Loucy (cell line): ENCODE data around the gene RBM26.

Source experiments
- H2AFZ ChIP-seq: fragments of 200-600 bp; sonication (generic); 2 replicates; pipeline ENCODE4 v1.6.0; 2016; ENCODE audit warnings: antibody characterized with exemption, mild to moderate bottlenecking, low read length, moderate library complexity
- H3F3A ChIP-seq: fragments of 200-600 bp; 2 replicates; pipeline ENCODE4 v1.6.0; 2016; ENCODE audit warnings: antibody characterized with exemption, low read depth, mild to moderate bottlenecking
- H3K27me3 ChIP-seq: fragments of 200-600 bp; sonication (generic); 2 replicates; pipeline ENCODE4 v1.6.1; 2014; ENCODE audit warnings: low read length, mild to moderate bottlenecking; ENCODE audit not compliant: insufficient read depth, poor library complexity, severe bottlenecking
- H3K36me3 ChIP-seq: fragments of 200-600 bp; sonication (generic); 2 replicates; pipeline ENCODE4 v1.6.1; 2016; ENCODE audit warnings: low read length; ENCODE audit not compliant: insufficient read depth
- H3K4me1 ChIP-seq: fragments of 200-600 bp; sonication (generic); 2 replicates; pipeline ENCODE4 v1.5.1; 2014; ENCODE audit warnings: low read length, mild to moderate bottlenecking; ENCODE audit not compliant: insufficient read depth, poor library complexity, severe bottlenecking
- H3K4me2 ChIP-seq: fragments of 200-600 bp; sonication (generic); 2 replicates; pipeline ENCODE4 v1.6.0; 2014; ENCODE audit warnings: antibody characterized with exemption, low read length, low read depth, mild to moderate bottlenecking; ENCODE audit not compliant: poor library complexity, severe bottlenecking
- H3K4me3 ChIP-seq: fragments of 200-600 bp; sonication (generic); 2 replicates; pipeline ENCODE4 v1.5.1; 2014; ENCODE audit warnings: low read length, mild to moderate bottlenecking, mixed read lengths; ENCODE audit not compliant: poor library complexity, severe bottlenecking
- H3K79me2 ChIP-seq: fragments of 200-600 bp; sonication (generic); 2 replicates; pipeline ENCODE4 v1.6.1; 2014; ENCODE audit warnings: low read length; ENCODE audit not compliant: insufficient read depth
- H3K9ac ChIP-seq: fragments of 200-600 bp; sonication (generic); 2 replicates; pipeline ENCODE4 v1.6.0; 2014; ENCODE audit warnings: mild to moderate bottlenecking, low read depth, low read length, moderate library complexity; ENCODE audit not compliant: poor library complexity, severe bottlenecking
- H3K9me2 ChIP-seq: fragments of 200-600 bp; sonication (generic); replicated peaks from 2 replicates; pipeline ENCODE4 v1.6.1; 2016; ENCODE audit warnings: low read depth, low read length, mixed read lengths
- H3K9me3 ChIP-seq: fragments of 200-600 bp; sonication (generic); 2 replicates; pipeline ENCODE4 v1.6.1; 2014; ENCODE audit warnings: mild to moderate bottlenecking, antibody characterized with exemption, low read length, low read depth; ENCODE audit not compliant: insufficient read depth
- H4K20me1 ChIP-seq: fragments of 200-600 bp; sonication (generic); 2 replicates; pipeline ENCODE4 v1.6.0; 2014; ENCODE audit warnings: antibody characterized with exemption, low read length, mild to moderate bottlenecking; ENCODE audit not compliant: insufficient read depth, poor library complexity, severe bottlenecking
- CTCF ChIP-seq: fragments of 200-600 bp; sonication (generic); conservative IDR thresholded peaks from 2 replicates; pipeline ENCODE4 v1.5.1; 2014; ENCODE audit warnings: mild to moderate bottlenecking, antibody characterized with exemption, low read length
- EZH2phosphoT487 ChIP-seq: fragments of 200-600 bp; IDR thresholded peaks from 2 replicates; pipeline ENCODE4 v1.6.1; 2018; ENCODE audit warnings: antibody characterized with exemption, mild to moderate bottlenecking, moderate library complexity, borderline replicate concordance

The RBM26 gene

GRCh38 chr13:79317856-79318255, 88.2 kb downstream of the RBM26 start:
- H3F3A ChIP-seq, result peaks cover 2% of the 10 kb centered on the region; the same call in 1 of the 2 replicates
- no peak overlapping the region for H3K9ac ChIP-seq
- H3K36me3 ChIP-seq, result peaks cover 44% of the 10 kb centered on the region
- H3K4me1 ChIP-seq, result no peaks in the 10 kb centered on the region
- no peaks in the 10 kb centered on the region for H4K20me1 ChIP-seq
- no peaks in the 10 kb centered on the region for H3K27me3 ChIP-seq
- no peaks in the 10 kb centered on the region for H3K9me2 ChIP-seq
- H3K4me3 ChIP-seq, result no peak overlapping the region
- no peak overlapping the region for H2AFZ ChIP-seq
- H3K9me3 ChIP-seq, result no peaks in the 10 kb centered on the region
- no peak overlapping the region for H3K4me2 ChIP-seq
- no peaks in the 10 kb centered on the region for H3K79me2 ChIP-seq
- no peak for TF ChIP-seq EZH2phosphoT487
- no peak for TF ChIP-seq CTCF

GRCh38 chr13:79314652-79315051, 91.4 kb downstream of the RBM26 start:
- H3K36me3 ChIP-seq, result peaks cover 20% of the 10 kb centered on the region; the same call in 1 of the 2 replicates
- H3F3A ChIP-seq, result peaks cover 4% of the 10 kb centered on the region; the same call in 1 of the 2 replicates
- no peak overlapping the region for H3K9ac ChIP-seq
- H2AFZ ChIP-seq, result no peak overlapping the region
- no peaks in the 10 kb centered on the region for H3K9me2 ChIP-seq
- H3K79me2 ChIP-seq, result no peaks in the 10 kb centered on the region
- H3K4me2 ChIP-seq, result no peak overlapping the region
- no peaks in the 10 kb centered on the region for H3K4me1 ChIP-seq
- no peaks in the 10 kb centered on the region for H3K27me3 ChIP-seq
- H4K20me1 ChIP-seq, result no peaks in the 10 kb centered on the region
- H3K9me3 ChIP-seq, result no peaks in the 10 kb centered on the region
- no peak overlapping the region for H3K4me3 ChIP-seq
- no peak for TF ChIP-seq CTCF
- no peak for TF ChIP-seq EZH2phosphoT487

- Histone ChIP-seq H3K9me3 (no peaks in the 10 kb centered on the region), H3K36me3 (peaks cover 2% of the 10 kb centered on the region; the same call in 1 of the 2 replicates), H3K4me1 (no peaks in the 10 kb centered on the region), H3F3A (peaks cover 4% of the 10 kb centered on the region; the same call in 1 of the 2 replicates), H3K9me2 (no peaks in the 10 kb centered on the region), H3K4me2 (no peak overlapping the region), H2AFZ (no peak overlapping the region), H4K20me1 (no peaks in the 10 kb centered on the region), H3K9ac (no peak overlapping the region), H3K27me3 (no peaks in the 10 kb centered on the region), H3K79me2 (no peaks in the 10 kb centered on the region), H3K4me3 (no peak overlapping the region)
- TF ChIP-seq CTCF (no peak), EZH2phosphoT487 (no peak)
Measured at GRCh38 chr13:79312340-79312855, 93.7 kb downstream of the RBM26 start.
